Stimulated activated naive CD8-positive, alpha-beta T cell treated with anti-CD3 and anti-CD28 coated beads, Interleukin-15, amount 100 ng/mL, for 72 hours (primary cell): ENCODE data around the gene C1orf159.

Experiments used
- ATAC-seq: fragments of 150-1000 bp; cut with Tn5 transposase; 2 replicates; pipeline ENCODE4 v1.10.0; 2021; ENCODE audit warnings: mild to moderate bottlenecking, moderate library complexity
- DNase-seq, 2 donors: peaks; one replicate each; pipeline ENCODE4 v3.0.0; 2021 to 2022
- H3K27ac Mint-ChIP-seq, 2 donors: one replicate each; pipeline ENCODE4 v1.8.0; 2022; ENCODE audit warnings: mild to moderate bottlenecking in 2 of 2, mixed read lengths in 2 of 2, moderate library complexity in 2 of 2
- H3K27me3 Mint-ChIP-seq: one replicate; pipeline ENCODE4 v1.8.0; 2022; ENCODE audit warnings: mixed read lengths
- H3K4me1 Mint-ChIP-seq: one replicate; pipeline ENCODE4 v1.8.0; 2022; ENCODE audit warnings: mild to moderate bottlenecking, mixed read lengths
- H3K4me3 Mint-ChIP-seq, 2 donors: one replicate each; pipeline ENCODE4 v1.8.0; 2022; ENCODE audit warnings: mild to moderate bottlenecking in 2 of 2, mixed read lengths in 2 of 2, moderate library complexity in 1 of 2
- H3K9me3 Mint-ChIP-seq, 2 donors: one replicate each; pipeline ENCODE4 v1.8.0; 2022; ENCODE audit warnings: mixed read lengths in 2 of 2

The C1orf159 gene

DNA sequence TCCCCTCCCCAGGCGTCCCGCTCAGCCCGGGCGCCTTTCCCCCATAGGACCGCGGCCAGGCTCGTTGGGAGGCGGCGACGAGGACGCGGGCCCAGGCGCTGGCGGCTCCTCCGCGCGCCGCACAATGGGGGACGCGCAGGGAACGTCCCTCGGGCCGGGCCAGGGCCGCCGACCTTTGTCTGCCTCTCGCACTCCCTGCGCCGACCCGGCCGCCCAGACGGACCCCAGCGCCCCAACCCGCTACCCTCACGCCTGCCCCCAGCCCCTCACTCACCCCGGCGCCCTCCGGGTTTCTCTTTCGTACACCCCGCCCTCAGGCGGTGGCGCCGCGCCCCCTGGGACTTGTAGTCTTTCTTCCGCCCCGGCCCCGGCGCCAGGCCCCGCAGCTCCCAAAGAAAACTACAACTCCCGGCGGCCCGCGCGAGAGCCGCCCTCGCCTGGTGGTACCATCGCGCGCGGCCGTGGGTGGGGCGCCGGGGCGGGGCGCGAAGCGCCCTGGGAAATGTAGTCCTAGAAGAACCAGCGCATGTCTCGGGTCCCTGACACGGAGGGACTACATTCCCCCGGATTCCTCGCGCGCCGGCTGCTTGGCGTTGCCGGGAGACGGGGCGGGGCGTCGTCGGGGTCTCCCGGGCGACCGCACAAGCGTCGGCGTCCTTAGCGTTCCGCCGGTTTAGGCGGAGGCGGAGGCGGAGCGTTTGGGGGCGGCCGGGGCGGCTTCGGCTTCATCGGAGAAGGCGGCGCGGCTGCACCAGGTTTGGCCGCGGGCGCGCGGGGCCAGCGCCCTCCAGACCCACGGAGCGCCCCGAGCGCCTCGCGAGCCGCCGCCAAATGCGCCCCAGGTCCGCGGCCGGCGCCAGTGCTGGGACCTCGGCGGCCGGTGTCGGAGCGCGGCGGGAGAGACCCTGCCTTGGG, at the start of gene C1orf159:
Gene C1orf159, minus strand, starts transcription at position 304 of the 915 bp plus-strand sequence. CDS start 24,546 bp downstream, outside the sequence.
- H3K27ac Mint-ChIP-seq = peak within 1 kb of the TSS; percentile 86 to 96
- peak; percentile 96 for ATAC-seq

DNA sequence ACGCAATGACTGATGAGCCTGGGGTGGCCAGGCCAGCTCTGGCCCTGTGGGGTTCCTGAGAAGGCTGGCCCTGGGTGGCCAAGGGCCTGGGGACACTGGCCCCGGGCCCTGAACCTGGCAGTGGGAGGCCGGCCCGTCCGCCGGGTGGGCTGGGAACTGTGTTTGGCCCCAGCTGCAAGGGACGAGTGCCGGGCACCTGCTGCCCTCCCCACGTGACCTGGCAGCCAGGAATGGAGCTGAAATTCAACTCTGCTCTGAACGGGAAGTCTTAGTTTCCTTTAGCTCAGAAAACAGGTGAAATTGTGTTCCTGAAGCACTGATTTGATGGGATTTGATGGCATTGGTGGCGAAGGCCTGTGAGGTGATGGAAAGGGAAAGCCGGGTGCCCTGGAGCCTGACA, 49.6 kb upstream of the C1orf159 start:
- DNase-seq = no peak
- H3K4me3 Mint-ChIP-seq = no peak overlapping the region
- peak overlapping the region in 1 of 2 donors; percentile 7 for H3K27ac Mint-ChIP-seq

More for the DNA sequence above, at the start of gene C1orf159:
- peak; percentile 98 for DNase-seq
- H3K4me3 Mint-ChIP-seq = peak within 1 kb of the TSS; percentile 89 to 93
- peaks cover 31% of the 10 kb centered on the region for H3K27me3 Mint-ChIP-seq
- H3K9me3 Mint-ChIP-seq = peaks cover 5 to 26% of the 10 kb centered on the region in 2 donors
- H3K4me1 Mint-ChIP-seq = peaks cover 33% of the 10 kb centered on the region

GRCh38 chr1:1164701-1165451, 49.0 kb upstream of the C1orf159 start:
- DNase-seq (no peak), ATAC-seq (no peak)
- H3K9me3 Mint-ChIP-seq = no peaks in the 10 kb centered on the region
- H3K4me1 Mint-ChIP-seq = peaks cover 9% of the 10 kb centered on the region
- H3K27me3 Mint-ChIP-seq = peaks cover 2% of the 10 kb centered on the region
- H3K27ac Mint-ChIP-seq = no peak overlapping the region
- no peak overlapping the region for H3K4me3 Mint-ChIP-seq

More for the DNA sequence above, 49.6 kb upstream of the C1orf159 start:
- ATAC-seq = no peak
- H3K4me1 Mint-ChIP-seq = peaks cover 15% of the 10 kb centered on the region
- peaks cover 8% of the 10 kb centered on the region for H3K27me3 Mint-ChIP-seq
- no peaks in the 10 kb centered on the region for H3K9me3 Mint-ChIP-seq

GRCh38 chr1:1164361-1164700, 48.4 kb upstream of the C1orf159 start:
- Mint-ChIP-seq H3K4me1 (peaks cover 7% of the 10 kb centered on the region), H3K9me3 (no peaks in the 10 kb centered on the region), H3K27ac (no peak overlapping the region), H3K4me3 (no peak overlapping the region), H3K27me3 (no peaks in the 10 kb centered on the region)
- ATAC-seq (no peak), DNase-seq (no peak)

DNA sequence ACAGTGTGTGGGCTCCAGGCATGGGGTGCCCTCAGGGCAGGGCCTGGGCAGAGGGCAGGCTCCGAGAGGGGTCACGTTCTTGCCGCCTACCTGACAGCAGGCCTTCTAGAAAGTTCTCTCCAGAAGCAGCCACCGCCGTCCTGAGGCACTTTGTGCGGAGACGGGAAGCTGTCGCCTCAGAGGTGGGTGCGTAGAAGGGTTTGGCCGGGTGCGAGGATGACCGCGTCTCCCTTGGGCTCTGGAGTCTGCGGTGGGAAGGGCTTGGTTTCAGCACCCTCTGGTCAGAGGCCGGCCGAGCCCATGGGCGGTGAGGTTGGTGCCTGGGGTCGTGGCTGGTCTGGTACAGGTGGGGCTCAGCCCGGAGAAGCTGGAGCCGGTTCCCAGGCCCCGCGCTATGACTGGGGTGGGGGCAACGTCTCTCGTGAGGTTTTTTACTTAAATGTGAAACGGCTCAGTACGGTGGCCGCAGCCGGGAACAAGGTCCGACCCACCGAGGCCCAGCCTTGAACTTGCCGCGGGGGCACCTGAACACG, 47.7 kb upstream of the C1orf159 start:
- ATAC-seq (no peak), DNase-seq (no peak)
- no peak overlapping the region for H3K4me3 Mint-ChIP-seq
- no peak overlapping the region for H3K27ac Mint-ChIP-seq
- H3K9me3 Mint-ChIP-seq = no peaks in the 10 kb centered on the region
- no peaks in the 10 kb centered on the region for H3K27me3 Mint-ChIP-seq
- peaks cover 12% of the 10 kb centered on the region for H3K4me1 Mint-ChIP-seq

- no peak overlapping the region for H3K4me3 Mint-ChIP-seq
- DNase-seq (no peak), ATAC-seq (peak; percentile 2)
- no peaks in the 10 kb centered on the region for H3K27me3 Mint-ChIP-seq
- H3K4me1 Mint-ChIP-seq = peaks cover 15% of the 10 kb centered on the region
- H3K27ac Mint-ChIP-seq = no peak overlapping the region
- H3K9me3 Mint-ChIP-seq = no peaks in the 10 kb centered on the region
Observed at GRCh38 chr1:1162597-1163537, 47.0 kb upstream of the C1orf159 start.

GRCh38 chr1:1161683-1162079, 45.8 kb upstream of the C1orf159 start:
- no peak overlapping the region for H3K27ac Mint-ChIP-seq
- peaks cover 17% of the 10 kb centered on the region for H3K4me1 Mint-ChIP-seq
- no peak overlapping the region for H3K4me3 Mint-ChIP-seq
- DNase-seq (no peak), ATAC-seq (no peak)
- no peaks in the 10 kb centered on the region for H3K27me3 Mint-ChIP-seq
- no peaks in the 10 kb centered on the region for H3K9me3 Mint-ChIP-seq

GRCh38 chr1:1161078-1161682, 45.3 kb upstream of the C1orf159 start:
- H3K27me3 Mint-ChIP-seq = no peaks in the 10 kb centered on the region
- no peak overlapping the region for H3K4me3 Mint-ChIP-seq
- ATAC-seq (no peak), DNase-seq (no peak)
- H3K27ac Mint-ChIP-seq = no peak overlapping the region
- no peaks in the 10 kb centered on the region for H3K9me3 Mint-ChIP-seq
- H3K4me1 Mint-ChIP-seq = peaks cover 21% of the 10 kb centered on the region

- no peak for ATAC-seq
- DNase-seq = no peak
- no peaks in the 10 kb centered on the region for H3K9me3 Mint-ChIP-seq
- H3K27ac Mint-ChIP-seq = peak overlapping the region in 1 of 2 donors; percentile 33
- no peak overlapping the region for H3K4me3 Mint-ChIP-seq
- H3K27me3 Mint-ChIP-seq = no peaks in the 10 kb centered on the region
- H3K4me1 Mint-ChIP-seq = peaks cover 15% of the 10 kb centered on the region
Observed at GRCh38 chr1:1160281-1160930, 44.5 kb upstream of the C1orf159 start.

- peak overlapping the region; percentile 79 to 82 for H3K4me3 Mint-ChIP-seq
- ATAC-seq (peak; percentile 66), DNase-seq (peak; percentile 34 to 47)
- H3K27ac Mint-ChIP-seq = peak overlapping the region; percentile 80 to 88
- H3K9me3 Mint-ChIP-seq = peaks cover 10 to 13% of the 10 kb centered on the region in 2 donors
- peaks cover 14% of the 10 kb centered on the region for H3K4me1 Mint-ChIP-seq
- H3K27me3 Mint-ChIP-seq = no peaks in the 10 kb centered on the region
Observed at GRCh38 chr1:1157914-1158710, 42.2 kb upstream of the C1orf159 start.

- Mint-ChIP-seq H3K9me3 (peaks cover 16 to 20% of the 10 kb centered on the region in 2 donors), H3K4me1 (peaks cover 14% of the 10 kb centered on the region), H3K27me3 (no peaks in the 10 kb centered on the region), H3K4me3 (peak overlapping the region; percentile 79 to 82), H3K27ac (peak overlapping the region; percentile 80 to 88)
- DNase-seq = peak; percentile 31 to 65
- ATAC-seq = peak; percentile 66
Observed at GRCh38 chr1:1157426-1157913, 41.6 kb upstream of the C1orf159 start.

GRCh38 chr1:1157033-1157365, 41.1 kb upstream of the C1orf159 start:
- Mint-ChIP-seq H3K4me1 (peaks cover 14% of the 10 kb centered on the region), H3K27ac (no peak overlapping the region), H3K4me3 (peak overlapping the region; percentile 27 to 53), H3K9me3 (peaks cover 20 to 24% of the 10 kb centered on the region in 2 donors), H3K27me3 (no peaks in the 10 kb centered on the region)
- DNase-seq = no peak
- ATAC-seq = peak; percentile 26
